IPS DF 6.9 (cell line): ENCODE results near the gene NRXN3.
A peak's percentile ranks its signal among the peaks of the same experiment; 100 is the strongest.
"Not testable (repeated sequence)": the region's sequence is repeated elsewhere in the genome, so short reads cannot be mapped to it uniquely, and the experiment has no call there.

Experiments
- DNase-seq: peaks from one replicate; pipeline ENCODE4 v3.0.0-alpha.2; 2013; ENCODE audit warnings: low read depth, low spot score
- H3K27ac ChIP-seq: one replicate; pipeline ENCODE4 v1.5.1; 2013; ENCODE audit warnings: low read length, control low read depth
- H3K27me3 ChIP-seq: 2 replicates; pipeline ENCODE4 v1.6.1; 2013; ENCODE audit warnings: mild to moderate bottlenecking, low read length; ENCODE audit not compliant: control insufficient read depth, insufficient read depth
- H3K36me3 ChIP-seq: 2 replicates; pipeline ENCODE4 v1.6.1; 2013; ENCODE audit warnings: low read length; ENCODE audit not compliant: control insufficient read depth, insufficient read depth
- H3K4me1 ChIP-seq: 2 replicates; pipeline ENCODE4 v1.6.1; 2013; ENCODE audit warnings: low read length; ENCODE audit not compliant: control insufficient read depth, insufficient read depth
- H3K4me3 ChIP-seq: 2 replicates; pipeline ENCODE4 v1.5.1; 2013; ENCODE audit warnings: mild to moderate bottlenecking, low read length
- H3K9me3 ChIP-seq: 2 replicates; pipeline ENCODE4 v1.6.1; 2013; ENCODE audit warnings: low read length, inconsistent platforms; ENCODE audit not compliant: control insufficient read depth, insufficient read depth
- WGBS: extraction: QIAGEN DNeasy Blood & Tissue Kit; methylation state at CpG from one replicate; pipeline ENCODE4 v1.1.7; 2013; ENCODE audit warnings: mixed read lengths, missing lambda C conversion rate; ENCODE audit not compliant: insufficient read length, insufficient coverage; 5-methylcytosine and 5-hydroxymethylcytosine counted together

The NRXN3 gene

GRCh38 chr14:78561074-78561473, 390.9 kb downstream of the NRXN3 start:
- no peaks in the 10 kb centered on the region for H3K9me3 ChIP-seq
- no peaks in the 10 kb centered on the region for H3K36me3 ChIP-seq
- no peak for DNase-seq
- no peak overlapping the region for H3K27ac ChIP-seq
- WGBS = no CpG with 5 or more reads among the region's 3 CpGs
- no peak overlapping the region for H3K4me3 ChIP-seq
- H3K4me1 ChIP-seq = no peaks in the 10 kb centered on the region; the same call in 1 of the 2 replicates
- H3K27me3 ChIP-seq = no peaks in the 10 kb centered on the region

DNA sequence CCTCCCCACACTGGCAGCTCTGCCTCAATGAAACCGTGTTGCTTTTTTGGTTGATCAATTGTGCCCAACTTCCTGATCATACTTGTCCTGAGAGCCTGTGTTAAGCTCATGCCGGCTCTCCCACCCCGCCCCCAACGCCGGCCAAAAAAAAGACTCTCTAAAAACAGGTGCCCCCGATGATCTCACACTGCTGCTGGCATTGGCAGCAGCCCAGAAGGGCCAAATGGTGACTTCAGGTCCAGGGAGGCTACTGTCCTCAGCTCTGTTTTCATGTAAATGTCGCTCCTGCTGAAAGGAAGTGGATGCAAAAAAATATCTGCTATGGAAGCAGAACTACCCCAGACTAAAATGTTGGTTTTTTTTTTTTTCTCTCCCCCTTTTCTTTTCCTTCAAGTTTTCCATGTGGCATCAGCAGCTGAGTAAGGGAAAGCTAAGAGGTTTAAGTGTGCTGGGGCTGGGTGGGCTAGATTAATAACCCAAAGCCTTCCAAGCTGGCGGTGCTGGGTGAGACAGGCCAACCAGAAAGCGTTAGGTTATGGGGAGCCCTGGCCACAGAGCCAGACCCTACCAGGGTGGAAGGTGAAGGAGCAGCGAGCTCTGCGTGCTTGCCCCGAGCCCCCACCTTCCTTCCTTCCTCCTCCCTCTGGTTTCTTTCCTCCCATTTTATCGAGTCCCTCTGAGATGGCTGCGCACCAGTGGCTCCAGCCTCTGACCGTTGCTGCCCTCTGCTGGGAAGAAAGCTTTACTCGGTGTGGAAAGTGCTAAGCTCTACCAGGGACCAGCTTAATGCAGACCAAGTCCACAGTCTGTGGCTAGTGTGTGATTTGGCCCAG, 396.1 kb downstream of the NRXN3 start:
- no peak overlapping the region for H3K27ac ChIP-seq
- H3K4me3 ChIP-seq = no peak overlapping the region; the same call in 1 of the 2 replicates
- no peaks in the 10 kb centered on the region; the same call in 1 of the 2 replicates for H3K4me1 ChIP-seq
- no peaks in the 10 kb centered on the region for H3K9me3 ChIP-seq
- DNase-seq = peak; percentile 78
- H3K36me3 ChIP-seq = no peaks in the 10 kb centered on the region
- no CpG with 5 or more reads among the region's 16 CpGs for WGBS
- no peaks in the 10 kb centered on the region for H3K27me3 ChIP-seq

- Histone ChIP-seq H3K9me3 (no peaks in the 10 kb centered on the region), H3K4me3 (no peak overlapping the region), H3K27ac (no peak overlapping the region), H3K27me3 (no peaks in the 10 kb centered on the region), H3K4me1 (no peaks in the 10 kb centered on the region; the same call in 1 of the 2 replicates), H3K36me3 (no peaks in the 10 kb centered on the region)
- no peak for DNase-seq
These were observed 396.6 kb downstream of the NRXN3 start for GRCh38 chr14:78566859-78567172.

- Histone ChIP-seq H3K36me3 (no peaks in the 10 kb centered on the region), H3K4me1 (no peaks in the 10 kb centered on the region; the same call in 1 of the 2 replicates), H3K9me3 (no peaks in the 10 kb centered on the region), H3K27me3 (no peaks in the 10 kb centered on the region), H3K27ac (no peak overlapping the region), H3K4me3 (no peak overlapping the region)
- no CpG with 5 or more reads among the region's 4 CpGs for WGBS
- DNase-seq = no peak
These were observed 397.2 kb downstream of the NRXN3 start for GRCh38 chr14:78567343-78567742.

GRCh38 chr14:78573736-78574135, 403.6 kb downstream of the NRXN3 start:
- not testable (repeated sequence) for H3K36me3 ChIP-seq, DNase-seq, H3K27ac ChIP-seq, H3K4me3 ChIP-seq, H3K27me3 ChIP-seq, H3K4me1 ChIP-seq, H3K9me3 ChIP-seq
- no CpG with 5 or more reads among the region's 3 CpGs for WGBS

DNA sequence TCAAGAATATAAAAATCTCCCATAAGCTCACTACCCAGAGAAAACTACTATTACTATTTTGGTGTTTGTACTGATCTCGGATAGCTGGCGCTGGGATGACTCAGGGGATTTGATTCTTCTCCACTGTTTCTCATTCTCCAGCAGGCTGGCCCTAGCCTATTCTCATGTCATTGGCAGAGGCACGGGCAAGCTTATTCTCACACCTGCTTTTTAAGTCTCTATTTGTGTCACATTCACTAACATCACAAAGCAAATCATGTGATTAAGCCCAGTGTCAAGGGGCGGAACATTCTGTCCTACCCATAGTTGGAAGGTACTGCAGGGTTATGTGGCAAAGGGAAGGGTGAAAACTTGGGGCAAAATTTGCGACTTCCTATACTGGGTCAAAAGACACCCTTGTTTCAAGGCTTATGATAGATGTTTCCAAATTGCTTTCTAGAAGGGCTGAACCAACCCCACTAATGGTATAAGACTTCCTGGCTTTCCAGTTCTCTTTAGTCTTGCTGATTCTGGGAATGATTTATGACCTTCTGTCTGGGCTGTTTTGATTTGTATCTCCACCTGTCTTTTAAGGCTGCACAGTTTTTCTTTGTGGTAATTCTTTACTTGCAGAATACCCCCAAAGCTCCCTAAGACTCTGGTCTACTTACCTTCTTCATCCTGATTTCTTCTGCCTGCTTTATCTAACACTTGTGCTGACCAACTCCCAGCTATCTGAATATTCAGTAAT, 406.4 kb downstream of the NRXN3 start:
- DNase-seq = no peak
- no peak overlapping the region for H3K27ac ChIP-seq
- WGBS = no CpG with 5 or more reads among the region's 5 CpGs
- H3K36me3 ChIP-seq = no peaks in the 10 kb centered on the region
- no peaks in the 10 kb centered on the region for H3K4me1 ChIP-seq
- H3K27me3 ChIP-seq = no peaks in the 10 kb centered on the region
- peaks cover 2% of the 10 kb centered on the region for H3K9me3 ChIP-seq
- H3K4me3 ChIP-seq = no peak overlapping the region

DNA sequence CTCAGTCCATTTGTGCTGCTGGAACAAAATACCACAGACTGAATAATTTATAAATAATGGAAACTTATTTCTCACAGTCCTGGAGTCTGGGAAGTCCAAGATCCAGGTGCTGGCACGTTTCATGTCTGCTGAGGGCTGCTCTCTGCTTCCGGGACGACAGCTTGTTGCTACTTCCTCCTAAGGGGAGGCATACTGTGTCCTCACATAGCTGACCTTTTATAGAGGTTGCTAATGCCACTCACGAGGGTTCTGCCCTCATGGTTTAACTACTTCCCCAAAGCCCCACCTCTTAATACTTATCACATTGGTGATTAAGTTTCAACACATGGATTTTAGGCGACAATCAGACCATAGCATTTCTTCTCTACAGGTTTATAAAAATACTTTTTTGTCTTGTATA, 411.1 kb downstream of the NRXN3 start:
- Histone ChIP-seq H3K4me3 (no peak overlapping the region), H3K36me3 (no peaks in the 10 kb centered on the region), H3K4me1 (no peaks in the 10 kb centered on the region), H3K9me3 (no peaks in the 10 kb centered on the region), H3K27me3 (no peaks in the 10 kb centered on the region), H3K27ac (no peak overlapping the region)
- DNase-seq = no peak
- WGBS = no CpG with 5 or more reads among the region's 5 CpGs

- no CpG with 5 or more reads among the region's 6 CpGs for WGBS
- no peaks in the 10 kb centered on the region for H3K9me3 ChIP-seq
- no peak overlapping the region for H3K27ac ChIP-seq
These were observed 416.5 kb downstream of the NRXN3 start for GRCh38 chr14:78586681-78587080.

GRCh38 chr14:78588906-78589305, 418.7 kb downstream of the NRXN3 start:
- no CpG with 5 or more reads among the region's 3 CpGs for WGBS
- no peaks in the 10 kb centered on the region for H3K9me3 ChIP-seq

More at GRCh38 chr14:78586681-78587080, 416.5 kb downstream of the NRXN3 start:
- DNase-seq = no peak
- no peaks in the 10 kb centered on the region for H3K36me3 ChIP-seq
- H3K4me3 ChIP-seq = no peak overlapping the region
- H3K27me3 ChIP-seq = no peaks in the 10 kb centered on the region
- no peaks in the 10 kb centered on the region for H3K4me1 ChIP-seq

DNA sequence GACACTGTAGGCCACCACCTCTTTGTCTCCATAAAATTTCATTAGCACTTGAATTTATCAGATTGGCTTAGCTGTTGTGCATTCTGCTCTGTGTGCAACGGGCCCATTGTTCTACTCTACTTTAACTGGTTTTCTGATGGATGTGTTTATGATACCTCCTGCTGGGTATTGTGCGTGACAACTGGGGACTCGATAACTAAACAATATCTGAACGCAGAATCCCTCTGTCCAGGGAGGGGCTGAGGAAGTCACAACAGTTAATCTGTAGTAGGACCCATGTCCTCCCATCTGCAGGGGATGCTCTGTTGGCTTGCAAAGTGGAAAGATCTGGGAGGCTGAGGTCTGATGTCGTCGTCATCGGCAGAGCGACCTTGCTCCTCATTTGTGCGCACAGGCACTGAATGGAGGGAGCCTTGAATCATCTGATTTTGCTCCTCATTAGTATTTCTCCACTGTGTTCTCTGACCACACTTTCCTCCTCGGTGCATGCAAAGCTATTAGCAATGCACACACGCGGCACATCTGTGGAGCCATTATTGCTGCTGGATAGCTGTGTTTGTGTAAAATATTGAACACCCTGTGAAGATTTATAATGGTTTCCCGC, 422.5 kb downstream of the NRXN3 start:
- no peak for DNase-seq
- Histone ChIP-seq H3K36me3 (no peaks in the 10 kb centered on the region), H3K27ac (no peak overlapping the region), H3K27me3 (no peaks in the 10 kb centered on the region), H3K4me3 (no peak overlapping the region), H3K9me3 (no peaks in the 10 kb centered on the region), H3K4me1 (no peaks in the 10 kb centered on the region; the same call in 1 of the 2 replicates)
- WGBS = no CpG with 5 or more reads among the region's 13 CpGs

More at GRCh38 chr14:78588906-78589305, 418.7 kb downstream of the NRXN3 start:
- Histone ChIP-seq H3K4me1 (no peaks in the 10 kb centered on the region), H3K36me3 (no peaks in the 10 kb centered on the region), H3K4me3 (no peak overlapping the region), H3K27ac (no peak overlapping the region), H3K27me3 (no peaks in the 10 kb centered on the region)
- no peak for DNase-seq
